ENCODE results near the gene MYO1H.

Gene MYO1H

GRCh38 chr12:109346920-109347319, 780 bp upstream of the MYO1H start:
- Histone ChIP-seq H3K9ac (ENCODE audit: low read length) (no peak overlapping the region), H3K9me3 (ENCODE audit: insufficient read depth, low read depth, low read length) (peaks cover 2% of the 10 kb centered on the region), H3K23ac (ENCODE audit: low read length) (no peak overlapping the region), H3K79me1 (ENCODE audit: low read length) (no peaks in the 10 kb centered on the region), H3K18ac (ENCODE audit: low read length) (no peak overlapping the region), H4K91ac (ENCODE audit: low read depth, low read length) (no peak overlapping the region), H3K4me3 (ENCODE audit: low read depth, low read length) (no peak overlapping the region), H4K12ac (ENCODE audit: low read depth, low read length) (no peak overlapping the region), H2BK120ac (ENCODE audit: insufficient read depth, low read length, poor library complexity) (no peak overlapping the region), H3K79me2 (ENCODE audit: control insufficient read depth, insufficient read depth, low read length, poor library complexity) (no peaks in the 10 kb centered on the region), H2BK5ac (ENCODE audit: low read depth, low read length, poor library complexity) (no peak overlapping the region), H3K4me1 (ENCODE audit: control insufficient read depth in 1 of 2, insufficient read depth in 2 of 2, low read length in 2 of 2) (no peaks in the 10 kb centered on the region), H2AFZ (ENCODE audit: insufficient read depth, low read length, poor library complexity) (no peak overlapping the region), H3K27me3 (ENCODE audit: insufficient read depth, low read length) (no peaks in the 10 kb centered on the region), H3K14ac (ENCODE audit: low read length) (no peak overlapping the region), H3K4ac (ENCODE audit: low read depth, low read length) (no peak overlapping the region), H2BK12ac (ENCODE audit: low read length) (no peak overlapping the region), H2AK5ac (ENCODE audit: low read length) (no peak overlapping the region), H3K36me3 (ENCODE audit: control insufficient read depth in 1 of 2, insufficient read depth in 2 of 2, low read length in 2 of 2) (no peaks in the 10 kb centered on the region), H4K8ac (ENCODE audit: low read depth, low read length) (no peak overlapping the region), H3K4me2 (ENCODE audit: low read length) (no peak overlapping the region), H3K27ac (ENCODE audit: low read depth, low read length) (no peak overlapping the region)
- no CpG with 5 or more reads among the region's 3 CpGs for WGBS (ENCODE audit: extremely low coverage, insufficient coverage, insufficient read length)
- no peak for DNase-seq

GRCh38 chr12:109352184-109352583, 4.5 kb downstream of the MYO1H start:
- Histone ChIP-seq H2BK12ac (ENCODE audit: low read length) (no peak overlapping the region), H3K79me2 (ENCODE audit: control insufficient read depth, insufficient read depth, low read length, poor library complexity) (no peaks in the 10 kb centered on the region), H3K4me2 (ENCODE audit: low read length) (no peak overlapping the region), H2AFZ (ENCODE audit: insufficient read depth, low read length, poor library complexity) (no peak overlapping the region), H2BK120ac (ENCODE audit: insufficient read depth, low read length, poor library complexity) (no peak overlapping the region), H2BK5ac (ENCODE audit: low read depth, low read length, poor library complexity) (no peak overlapping the region), H3K23ac (ENCODE audit: low read length) (no peak overlapping the region), H3K4me3 (ENCODE audit: low read depth, low read length) (no peak overlapping the region), H3K27me3 (ENCODE audit: insufficient read depth, low read length) (no peaks in the 10 kb centered on the region), H4K91ac (ENCODE audit: low read depth, low read length) (no peak overlapping the region), H3K14ac (ENCODE audit: low read length) (no peak overlapping the region), H3K36me3 (ENCODE audit: control insufficient read depth in 1 of 2, insufficient read depth in 2 of 2, low read length in 2 of 2) (no peaks in the 10 kb centered on the region), H3K4me1 (ENCODE audit: control insufficient read depth in 1 of 2, insufficient read depth in 2 of 2, low read length in 2 of 2) (no peaks in the 10 kb centered on the region), H4K12ac (ENCODE audit: low read depth, low read length) (no peak overlapping the region), H3K9ac (ENCODE audit: low read length) (no peak overlapping the region), H4K8ac (ENCODE audit: low read depth, low read length) (no peak overlapping the region), H2AK5ac (ENCODE audit: low read length) (no peak overlapping the region), H3K79me1 (ENCODE audit: low read length) (no peaks in the 10 kb centered on the region), H3K27ac (ENCODE audit: low read depth, low read length) (no peak overlapping the region), H3K9me3 (ENCODE audit: insufficient read depth, low read depth, low read length) (no peaks in the 10 kb centered on the region), H3K4ac (ENCODE audit: low read depth, low read length) (no peak overlapping the region), H3K18ac (ENCODE audit: low read length) (no peak overlapping the region)
- WGBS (ENCODE audit: extremely low coverage, insufficient coverage, insufficient read length), result no CpG with 5 or more reads among the region's 6 CpGs
- no peak for DNase-seq

GRCh38 chr12:109356577-109356976, 8.9 kb downstream of the MYO1H start:
- Histone ChIP-seq H4K8ac (ENCODE audit: low read depth, low read length) (no peak overlapping the region), H3K36me3 (ENCODE audit: control insufficient read depth in 1 of 2, insufficient read depth in 2 of 2, low read length in 2 of 2) (no peaks in the 10 kb centered on the region), H3K27ac (ENCODE audit: low read depth, low read length) (no peak overlapping the region), H3K4me2 (ENCODE audit: low read length) (no peak overlapping the region), H3K4ac (ENCODE audit: low read depth, low read length) (no peak overlapping the region), H2AK5ac (ENCODE audit: low read length) (no peak overlapping the region), H4K12ac (ENCODE audit: low read depth, low read length) (no peak overlapping the region), H2AFZ (ENCODE audit: insufficient read depth, low read length, poor library complexity) (no peak overlapping the region), H4K91ac (ENCODE audit: low read depth, low read length) (no peak overlapping the region), H2BK12ac (ENCODE audit: low read length) (no peak overlapping the region), H3K18ac (ENCODE audit: low read length) (no peak overlapping the region), H3K4me3 (ENCODE audit: low read depth, low read length) (no peak overlapping the region), H3K14ac (ENCODE audit: low read length) (no peak overlapping the region), H3K27me3 (ENCODE audit: insufficient read depth, low read length) (no peaks in the 10 kb centered on the region), H3K4me1 (ENCODE audit: control insufficient read depth in 1 of 2, insufficient read depth in 2 of 2, low read length in 2 of 2) (no peaks in the 10 kb centered on the region), H2BK5ac (ENCODE audit: low read depth, low read length, poor library complexity) (no peak overlapping the region), H3K9me3 (ENCODE audit: insufficient read depth, low read depth, low read length) (no peaks in the 10 kb centered on the region), H2BK120ac (ENCODE audit: insufficient read depth, low read length, poor library complexity) (no peak overlapping the region), H3K23ac (ENCODE audit: low read length) (no peak overlapping the region), H3K79me2 (ENCODE audit: control insufficient read depth, insufficient read depth, low read length, poor library complexity) (no peaks in the 10 kb centered on the region), H3K79me1 (ENCODE audit: low read length) (no peaks in the 10 kb centered on the region), H3K9ac (ENCODE audit: low read length) (no peak overlapping the region)
- DNase-seq, result no peak
- WGBS (ENCODE audit: extremely low coverage, insufficient coverage, insufficient read length), result no CpG with 5 or more reads among the region's 3 CpGs

- Histone ChIP-seq H3K18ac (ENCODE audit: low read length) (no peak overlapping the region), H3K4me2 (ENCODE audit: low read length) (no peak overlapping the region), H3K9ac (ENCODE audit: low read length) (no peak overlapping the region), H3K36me3 (ENCODE audit: control insufficient read depth in 1 of 2, insufficient read depth in 2 of 2, low read length in 2 of 2) (no peaks in the 10 kb centered on the region), H3K27ac (ENCODE audit: low read depth, low read length) (no peak overlapping the region), H4K12ac (ENCODE audit: low read depth, low read length) (no peak overlapping the region), H2BK12ac (ENCODE audit: low read length) (no peak overlapping the region), H3K27me3 (ENCODE audit: insufficient read depth, low read length) (no peaks in the 10 kb centered on the region), H2BK5ac (ENCODE audit: low read depth, low read length, poor library complexity) (no peak overlapping the region), H3K14ac (ENCODE audit: low read length) (no peak overlapping the region), H3K4me3 (ENCODE audit: low read depth, low read length) (no peak overlapping the region), H3K23ac (ENCODE audit: low read length) (no peak overlapping the region), H2AFZ (ENCODE audit: insufficient read depth, low read length, poor library complexity) (no peak overlapping the region), H3K79me1 (ENCODE audit: low read length) (no peaks in the 10 kb centered on the region), H4K8ac (ENCODE audit: low read depth, low read length) (no peak overlapping the region), H2AK5ac (ENCODE audit: low read length) (no peak overlapping the region), H3K9me3 (ENCODE audit: insufficient read depth, low read depth, low read length) (no peaks in the 10 kb centered on the region), H4K91ac (ENCODE audit: low read depth, low read length) (no peak overlapping the region), H3K4ac (ENCODE audit: low read depth, low read length) (no peak overlapping the region), H2BK120ac (ENCODE audit: insufficient read depth, low read length, poor library complexity) (no peak overlapping the region), H3K79me2 (ENCODE audit: control insufficient read depth, insufficient read depth, low read length, poor library complexity) (no peaks in the 10 kb centered on the region), H3K4me1 (ENCODE audit: control insufficient read depth in 1 of 2, insufficient read depth in 2 of 2, low read length in 2 of 2) (no peaks in the 10 kb centered on the region)
- DNase-seq, result no peak
- WGBS (ENCODE audit: extremely low coverage, insufficient coverage, insufficient read length), result no CpG with 5 or more reads among the region's 2 CpGs
Observed at GRCh38 chr12:109357032-109357431, 9.3 kb downstream of the MYO1H start.

Data from trophoblast cell (in vitro differentiated cells and primary cell).